GM19372 (cell line): ENCODE measurements around the gene LEUTX.
"Not testable (repeated sequence)": the region's sequence is repeated elsewhere in the genome, so short reads cannot be mapped to it uniquely, and the experiment has no call there.

ENCODE experiments used
- ATAC-seq: cut with Tn5 transposase; IDR thresholded peaks from one replicate; pipeline ENCODE4 v1.9.1; 2021; ENCODE audit warnings: mild to moderate bottlenecking, low read depth, moderate library complexity; ENCODE audit not compliant: unreplicated experiment

Gene LEUTX, protein sequence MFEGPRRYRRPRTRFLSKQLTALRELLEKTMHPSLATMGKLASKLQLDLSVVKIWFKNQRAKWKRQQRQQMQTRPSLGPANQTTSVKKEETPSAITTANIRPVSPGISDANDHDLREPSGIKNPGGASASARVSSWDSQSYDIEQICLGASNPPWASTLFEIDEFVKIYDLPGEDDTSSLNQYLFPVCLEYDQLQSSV

GRCh38 chr19:39778763-39779162, at the start of gene LEUTX:
TSS of gene LEUTX (plus strand) at chr19:39778854. CDS start at chr19:39778921, 67 bp downstream.
- no peak for ATAC-seq

DNA sequence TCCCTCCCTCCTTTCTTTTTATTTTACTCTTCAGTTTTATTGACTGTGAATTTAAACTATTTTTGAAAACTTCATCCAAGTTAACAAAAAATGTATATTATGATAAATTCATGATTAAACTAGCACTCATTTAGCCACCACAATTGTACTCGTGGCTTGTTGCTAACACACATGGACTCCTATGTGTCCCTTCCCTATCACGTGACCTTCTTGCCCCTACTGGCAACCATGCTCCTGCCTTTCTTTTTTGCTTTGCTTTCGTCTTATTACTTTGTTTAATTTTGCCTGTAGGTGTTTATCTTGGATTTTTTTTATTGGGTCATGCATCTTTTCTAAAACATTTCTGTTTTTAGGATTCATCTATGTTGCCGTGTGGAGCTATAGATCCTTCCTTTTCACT, 49.1 kb upstream of the LEUTX start:
- ATAC-seq: no peak

DNA sequence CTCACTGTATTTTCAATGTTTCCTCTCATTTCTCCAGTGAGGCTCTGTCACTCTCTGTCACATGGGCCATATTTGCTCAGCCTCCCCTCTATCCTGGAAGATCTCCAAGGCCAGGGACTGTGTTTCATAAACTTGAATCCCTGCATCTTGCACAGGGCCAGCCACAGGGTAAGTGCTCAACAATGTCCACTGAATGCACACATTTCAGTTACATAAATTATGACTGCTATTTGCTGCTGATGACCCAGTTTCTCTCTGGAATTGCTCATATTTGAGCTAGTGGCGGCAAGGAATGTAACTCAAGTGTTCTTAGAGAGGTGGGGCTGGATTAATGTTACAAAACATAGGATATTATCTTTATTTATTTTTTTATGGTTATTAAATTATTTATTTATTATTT, 47.0 kb upstream of the LEUTX start:
- no peak for ATAC-seq

DNA sequence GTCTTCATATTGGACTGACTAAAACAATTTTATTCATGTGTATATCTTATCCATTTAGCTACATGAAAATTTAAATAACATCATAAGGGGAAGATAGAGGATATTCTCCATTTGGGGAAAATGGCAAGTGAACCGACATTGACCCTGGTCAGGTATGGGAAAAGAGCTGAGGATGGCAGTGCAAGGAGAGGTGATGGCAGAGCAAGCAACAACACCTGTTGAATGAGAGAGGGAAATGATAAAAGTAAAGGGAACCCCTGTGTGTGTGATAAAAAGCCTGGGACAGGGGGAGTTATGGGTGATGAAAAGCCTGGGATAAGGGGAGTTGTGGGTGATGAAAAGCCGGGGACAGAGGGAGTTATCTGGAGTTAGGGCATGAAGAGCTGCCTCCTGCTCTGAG, 44.8 kb upstream of the LEUTX start:
- no peak for ATAC-seq

- no peak for ATAC-seq
These were observed 43.0 kb upstream of the LEUTX start for GRCh38 chr19:39735688-39736087.

- no peak for ATAC-seq
These were observed 42.6 kb upstream of the LEUTX start for GRCh38 chr19:39736088-39736487.

DNA sequence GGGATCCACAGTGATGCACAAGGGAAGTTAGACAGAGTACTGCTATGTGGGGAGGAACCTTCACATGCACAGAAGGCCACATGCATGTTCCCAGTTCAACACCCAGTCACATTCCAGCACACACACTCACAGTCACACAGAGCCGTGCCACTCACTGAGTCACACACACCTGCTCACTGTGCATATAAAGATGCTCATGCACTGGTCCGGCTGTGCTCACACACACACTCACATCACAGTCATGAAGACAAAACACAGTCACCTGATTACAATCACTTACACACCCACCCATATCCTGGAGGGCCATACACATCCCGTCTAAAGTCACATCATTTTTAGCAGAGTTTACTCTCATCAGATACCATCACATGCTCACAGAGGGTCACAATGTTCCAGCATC, 41.3 kb upstream of the LEUTX start:
- no peak for ATAC-seq

GRCh38 chr19:39737891-39738290, 40.8 kb upstream of the LEUTX start, which contains the start of gene CLC:
TSS of gene CLC (minus strand) at chr19:39738029. CDS start at chr19:39737952, 77 bp downstream.
- no peak for ATAC-seq

- no peak for ATAC-seq
These were observed 39.8 kb upstream of the LEUTX start for GRCh38 chr19:39738814-39739213.

- no peak for ATAC-seq
These were observed 38.3 kb upstream of the LEUTX start for GRCh38 chr19:39740395-39740794.

DNA sequence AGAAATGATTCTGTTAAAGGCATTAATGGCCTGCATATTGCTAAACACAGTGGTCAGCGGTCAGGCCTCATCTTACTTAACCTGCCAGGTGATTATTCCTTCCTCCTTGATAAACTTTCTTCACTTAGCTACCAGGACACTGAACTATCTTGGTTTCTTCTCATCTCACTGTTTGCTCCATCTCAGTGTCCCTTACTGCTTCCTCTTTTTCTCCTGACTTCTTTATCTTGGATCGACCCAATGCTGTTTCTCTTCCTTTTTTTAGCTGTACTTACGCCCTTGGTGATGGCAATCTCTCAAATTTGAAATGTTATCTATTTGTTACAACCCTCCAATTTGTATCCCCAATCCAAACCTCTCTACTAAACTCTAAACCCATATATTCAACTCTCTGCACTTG, 33.0 kb upstream of the LEUTX start:
- ATAC-seq: no peak

GRCh38 chr19:39746836-39747529, 31.7 kb upstream of the LEUTX start:
- no peak for ATAC-seq

DNA sequence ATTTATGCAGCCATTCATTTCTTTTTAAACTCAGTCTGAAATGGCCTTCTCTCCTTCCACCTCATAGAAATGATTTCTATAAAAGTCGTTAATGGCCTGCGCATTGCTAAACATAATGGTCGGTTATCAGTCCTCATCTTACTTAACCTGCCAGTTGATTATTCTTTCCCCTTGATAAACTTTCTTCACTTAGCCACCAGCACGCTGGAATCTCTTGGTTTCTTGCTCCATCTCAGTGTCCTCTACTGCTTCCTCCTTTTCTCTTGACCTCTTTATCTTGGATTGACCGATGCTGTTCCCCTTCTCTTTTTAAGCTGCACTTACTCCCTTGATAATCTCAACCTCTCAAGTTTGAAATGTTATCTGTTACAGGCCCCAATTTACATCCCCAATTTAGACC, 28.7 kb upstream of the LEUTX start:
- ATAC-seq: no peak

DNA sequence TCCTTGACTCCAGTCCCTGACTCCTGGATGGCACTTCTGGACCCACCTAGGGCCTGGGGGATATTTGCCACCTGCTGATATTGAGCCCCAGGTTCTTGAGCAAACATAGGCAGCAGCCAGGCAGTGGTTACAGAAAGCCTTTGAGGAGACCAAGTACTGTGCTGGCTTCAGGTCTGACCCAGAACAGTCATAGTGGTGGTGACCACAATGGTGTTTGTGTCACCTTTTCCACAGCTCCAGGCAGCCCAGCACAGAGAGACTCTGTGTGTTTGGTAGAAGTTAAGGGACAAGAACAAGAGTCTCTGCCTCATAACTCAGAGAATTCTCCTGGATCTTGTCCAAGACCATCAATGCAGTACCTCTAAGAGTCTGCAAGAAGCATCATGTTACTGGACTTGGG, 26.3 kb upstream of the LEUTX start:
- no peak for ATAC-seq

DNA sequence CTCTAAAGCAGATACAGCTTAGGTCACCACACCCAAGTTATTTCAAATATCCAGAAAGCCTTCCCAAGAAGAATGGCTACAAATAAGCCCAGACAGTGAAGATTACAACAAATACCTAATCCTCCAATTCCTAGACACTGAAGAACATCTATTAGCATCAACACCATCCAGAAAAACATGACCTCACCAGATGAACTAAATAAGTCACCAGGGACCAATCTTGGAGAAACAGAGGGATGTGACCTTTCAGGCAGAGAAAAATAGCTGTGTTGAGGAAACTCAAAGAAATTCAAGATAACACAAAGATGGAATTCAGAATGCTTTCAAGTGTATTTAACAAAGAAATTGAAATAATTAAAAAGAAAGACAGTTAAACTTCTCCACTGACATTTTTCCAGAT, 25.9 kb upstream of the LEUTX start:
- no peak for ATAC-seq

- no peak for ATAC-seq
These were observed 24.1 kb upstream of the LEUTX start for GRCh38 chr19:39754544-39754943.

GRCh38 chr19:39754971-39755370, 23.7 kb upstream of the LEUTX start:
- ATAC-seq: no peak

DNA sequence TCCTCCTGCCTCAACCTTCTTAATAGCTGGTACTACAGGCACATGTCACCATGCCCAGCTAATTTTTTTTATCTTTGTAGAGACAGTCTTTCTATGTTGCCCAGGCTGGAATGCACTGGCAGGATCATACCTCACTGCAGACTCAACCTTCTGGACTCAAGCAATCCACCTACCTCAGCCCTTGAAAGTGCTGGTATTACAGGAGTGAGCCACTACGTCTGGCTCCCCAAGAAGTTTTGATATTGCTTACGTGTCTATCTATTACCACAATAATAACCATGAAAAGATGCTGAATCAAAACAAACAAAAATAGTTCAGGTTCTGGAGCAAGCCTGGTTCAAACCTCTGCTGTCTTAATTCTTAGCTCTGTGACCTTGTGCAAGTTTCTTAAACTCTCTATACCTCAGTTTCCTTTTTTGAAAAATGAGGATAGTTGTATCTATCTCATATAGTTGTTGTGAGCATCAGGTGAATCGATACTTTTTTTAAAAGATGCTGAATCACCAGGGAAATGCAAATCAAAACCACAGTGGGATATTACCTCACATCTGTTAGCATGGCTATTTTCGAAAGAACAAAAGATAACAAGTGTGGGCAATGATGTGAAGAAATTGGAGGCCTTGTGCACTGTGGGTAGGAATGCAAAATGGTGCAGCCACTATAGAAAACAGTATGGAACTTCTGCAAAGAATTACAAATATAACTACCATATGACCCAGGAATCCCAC, 19.0 kb upstream of the LEUTX start:
- no peak for ATAC-seq

- ATAC-seq: not testable (repeated sequence)
These were observed 16.8 kb upstream of the LEUTX start for GRCh38 chr19:39761851-39762250.

DNA sequence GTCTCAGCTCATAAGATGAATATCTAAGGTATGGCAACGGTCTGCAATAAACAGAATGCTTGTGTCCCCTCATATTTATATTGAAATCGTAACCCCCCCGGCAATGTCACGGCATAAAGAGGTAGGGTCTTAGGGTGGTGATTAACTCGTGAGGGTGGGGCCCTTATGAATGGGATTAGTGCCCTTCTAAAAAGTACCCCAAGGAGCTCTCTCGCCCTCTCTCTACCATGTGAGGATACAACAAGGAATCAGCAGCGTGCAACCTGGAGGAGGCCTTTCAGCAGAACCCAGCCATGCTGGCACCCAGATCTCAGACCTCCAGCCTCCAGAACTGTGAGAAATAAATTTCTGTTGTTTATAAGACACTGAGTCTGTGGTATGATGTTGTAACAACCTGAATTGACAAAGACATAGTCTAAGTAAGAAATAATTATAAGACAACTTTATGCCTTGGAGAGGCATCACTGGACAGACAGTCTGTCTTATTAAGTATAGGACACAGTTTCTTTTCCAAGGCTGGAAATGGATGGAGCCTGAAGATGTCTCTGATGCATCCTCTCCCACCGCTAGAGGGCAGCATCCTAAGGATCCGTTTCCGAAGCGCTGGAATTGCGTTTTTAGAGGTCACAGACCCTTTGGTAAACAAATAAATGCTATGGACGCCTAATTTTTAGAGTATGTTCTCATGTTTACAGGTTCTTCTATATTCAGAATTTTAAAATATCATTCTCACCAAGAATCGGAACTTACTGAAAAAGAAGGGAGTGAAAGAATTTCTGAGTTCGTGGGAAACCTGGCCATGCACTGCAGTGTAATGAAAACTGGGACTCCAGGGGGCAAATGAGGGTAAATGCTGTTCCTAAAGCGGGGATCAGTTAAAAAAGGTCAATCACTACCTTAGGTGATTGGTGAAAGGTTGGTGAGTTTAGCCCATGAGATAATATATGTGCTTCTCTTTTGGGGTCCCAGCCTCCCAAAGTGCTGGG, 13.3 kb upstream of the LEUTX start:
- no peak for ATAC-seq

DNA sequence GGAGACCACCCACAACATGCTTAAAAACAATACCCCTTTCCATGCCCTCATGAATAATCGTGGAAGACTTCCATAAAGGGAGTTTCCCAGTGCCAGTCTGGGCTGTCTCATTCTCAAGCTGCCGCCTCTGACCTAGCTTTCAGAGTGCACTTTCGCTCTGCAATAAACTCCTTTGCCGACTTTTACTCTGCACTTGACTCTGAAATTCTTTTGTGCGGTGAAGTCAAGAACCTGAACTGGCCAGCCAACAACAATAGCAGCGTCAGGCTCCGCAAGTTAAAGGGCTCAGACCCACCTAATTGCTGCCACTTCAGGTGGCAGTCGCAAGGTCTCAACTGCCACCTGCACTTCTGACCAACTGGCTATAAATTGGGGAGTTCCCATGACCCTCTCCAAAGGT, 10.3 kb upstream of the LEUTX start:
- ATAC-seq: no peak
